Measurements from ENCODE around the gene RIPK3.
A peak's percentile ranks its signal among the peaks of the same experiment; 100 is the strongest.
"Not testable (repeated sequence)": the region's sequence is repeated elsewhere in the genome, so short reads cannot be mapped to it uniquely, and the experiment has no call there.

RIPK3 gene

DNA sequence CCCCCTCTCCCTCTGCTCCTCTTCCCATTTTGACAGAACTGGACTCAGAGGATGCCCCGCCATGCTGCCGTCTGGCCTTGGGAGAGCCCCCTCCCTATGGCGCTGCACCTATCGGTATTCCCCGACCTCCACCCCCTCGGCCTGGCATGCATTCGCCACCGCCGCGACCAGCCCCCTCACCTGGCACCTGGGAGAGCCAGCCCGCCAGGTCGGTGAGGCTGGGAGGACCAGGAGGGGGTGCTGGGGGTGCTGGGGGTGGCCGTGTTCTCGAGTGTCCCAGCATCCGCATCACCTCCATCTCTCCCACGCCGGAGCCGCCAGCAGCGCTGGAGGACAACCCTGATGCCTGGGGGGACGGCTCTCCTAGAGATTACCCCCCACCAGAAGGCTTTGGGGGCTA is 29.7 kb upstream of the RIPK3 start:
- DNase-seq: no peak

DNA sequence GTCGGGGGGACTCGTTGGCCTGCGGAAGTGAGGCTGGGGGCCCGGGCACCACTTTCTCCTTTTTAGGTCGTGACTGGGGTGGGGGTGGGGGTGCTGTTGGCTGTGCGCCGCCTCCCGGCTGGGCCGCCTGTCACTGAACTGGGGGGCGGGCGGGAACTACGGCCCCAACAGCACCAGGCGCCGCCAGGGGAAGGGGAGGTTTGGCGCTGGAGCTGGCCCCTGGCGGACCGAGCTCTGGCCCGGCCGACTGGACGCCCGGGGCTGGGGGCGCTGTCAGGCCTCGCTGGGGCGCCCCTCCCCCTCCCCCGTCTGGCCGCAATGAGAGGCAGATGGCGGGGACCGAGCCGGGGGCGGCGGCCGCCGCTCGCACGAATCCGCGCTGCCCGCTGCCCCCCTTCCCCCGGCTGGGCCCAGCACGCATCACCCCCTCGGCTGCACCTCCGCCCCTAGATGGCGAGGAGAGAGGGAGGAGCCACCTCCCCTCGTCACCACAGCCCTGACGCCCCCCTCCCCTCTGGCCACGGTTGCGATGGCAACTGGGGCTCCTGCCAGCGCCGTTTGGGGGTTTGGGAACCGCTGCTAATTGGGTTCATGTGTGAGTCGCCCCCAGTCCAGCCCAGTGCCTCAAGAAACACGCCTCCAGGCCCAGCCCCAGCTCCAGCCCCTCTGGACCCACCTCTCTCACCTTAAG is 28.9 kb upstream of the RIPK3 start:
- DNase-seq: peak; percentile 54

DNA sequence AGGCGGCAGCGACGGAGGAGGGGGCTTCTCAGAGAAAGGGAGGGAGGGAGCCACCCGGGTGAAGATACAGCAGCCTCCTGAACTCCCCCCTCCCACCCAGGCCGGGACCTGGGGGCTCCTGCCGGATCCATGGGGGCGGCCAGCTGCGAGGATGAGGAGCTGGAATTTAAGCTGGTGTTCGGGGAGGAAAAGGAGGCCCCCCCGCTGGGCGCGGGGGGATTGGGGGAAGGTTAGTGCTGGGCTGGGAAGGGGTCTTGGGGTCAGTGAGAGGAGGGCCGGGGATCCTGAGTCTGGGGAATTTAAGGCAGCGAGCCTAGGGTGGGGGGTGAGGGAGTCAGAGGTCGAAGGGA is 28.4 kb upstream of the RIPK3 start:
- no peak for DNase-seq

DNA sequence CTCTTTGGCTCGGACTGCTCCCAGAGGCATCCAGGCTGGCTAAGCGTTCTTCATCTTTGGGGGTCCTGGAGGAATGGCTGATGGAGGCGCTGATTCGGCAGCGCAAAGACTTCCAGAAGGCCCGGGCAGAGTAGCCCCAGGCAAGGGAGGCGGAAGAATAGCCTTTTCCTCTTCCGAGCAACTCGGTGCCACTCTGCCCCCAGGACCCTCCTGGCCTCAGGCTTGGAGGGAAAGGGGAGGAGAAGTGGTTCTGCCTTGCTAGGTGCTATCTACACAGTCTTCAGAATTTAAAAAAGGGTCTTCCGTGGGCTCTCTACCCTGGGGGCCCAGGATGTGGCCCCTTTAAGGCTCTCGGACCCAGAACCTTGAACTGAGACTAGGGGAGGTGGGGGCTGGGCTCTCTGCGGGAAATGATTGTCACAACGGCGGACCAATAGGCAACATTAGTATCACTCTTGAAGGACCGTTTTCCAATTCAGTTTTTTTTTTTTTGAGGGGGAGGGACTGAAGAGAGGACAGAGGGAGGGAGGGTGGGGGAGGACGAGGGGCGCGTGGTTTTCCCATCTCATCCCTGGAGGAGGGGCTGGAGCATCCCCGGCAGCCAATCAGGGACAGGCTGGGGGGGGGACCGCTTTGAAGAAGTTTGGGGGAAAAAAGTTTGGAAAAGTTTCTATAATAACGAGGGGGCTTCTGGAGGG is 27.9 kb upstream of the RIPK3 start, which contains the start of gene NFATC4:
Gene NFATC4 (plus strand): TSS at position 671 of the 698 bp plus-strand sequence. CDS start 157 bp downstream, outside the sequence.
- peak; percentile 88 for DNase-seq

DNA sequence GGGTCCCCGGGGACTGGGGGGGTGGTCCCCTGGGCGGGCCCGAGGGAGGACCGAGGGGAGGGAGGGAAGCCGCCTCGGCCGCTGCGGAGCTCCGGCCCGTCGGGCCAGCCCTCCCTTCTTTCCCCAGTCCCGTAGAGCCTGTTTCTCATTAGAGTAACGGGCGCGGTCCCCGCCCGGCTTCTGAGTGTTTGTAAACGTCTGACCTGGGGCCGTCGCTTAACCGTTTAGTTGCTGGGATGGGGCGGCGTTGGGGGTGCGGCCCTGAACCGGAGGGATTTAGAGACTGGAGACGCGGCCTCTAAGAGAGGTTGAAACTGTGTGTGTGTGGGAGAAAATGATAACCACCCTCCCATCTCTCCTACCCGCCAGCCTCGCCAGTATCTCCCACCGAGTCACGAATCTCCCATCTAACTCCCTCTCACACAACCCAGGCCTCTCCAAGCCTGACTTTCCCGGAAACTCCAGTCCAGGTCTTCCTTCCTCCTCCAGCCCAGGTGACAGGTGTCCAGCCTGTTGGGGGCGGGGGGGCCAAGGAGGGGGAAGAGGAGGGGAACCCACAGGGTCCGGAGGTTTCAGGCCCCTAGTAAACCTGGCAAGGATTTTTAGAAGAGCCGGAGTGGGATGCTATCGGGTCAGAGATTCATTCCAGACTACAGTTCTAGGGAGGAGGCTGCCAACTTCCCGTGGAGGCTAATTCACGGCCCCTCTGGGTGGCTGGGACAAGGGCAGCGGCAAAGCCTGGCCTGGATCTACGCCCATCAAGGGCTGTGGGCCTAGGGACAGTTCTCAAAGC is 27.1 kb upstream of the RIPK3 start:
- DNase-seq: peak; percentile 86

DNA sequence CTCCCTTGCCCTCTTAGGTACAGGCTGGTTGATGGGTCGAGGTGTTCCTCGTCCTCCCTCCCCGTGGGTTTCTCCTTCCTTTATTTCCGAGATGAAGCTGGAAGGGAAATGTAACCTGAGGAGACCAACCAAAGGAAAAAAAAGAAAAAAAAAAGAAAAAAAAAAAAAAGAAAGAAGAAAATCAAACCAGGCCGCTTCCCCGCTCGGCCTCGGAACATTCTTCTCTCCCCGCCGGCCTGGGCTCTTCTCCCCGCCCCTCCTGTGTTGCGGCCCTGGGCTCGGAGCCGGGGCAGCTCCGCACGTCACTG is 26.6 kb upstream of the RIPK3 start:
- DNase-seq: no peak

DNA sequence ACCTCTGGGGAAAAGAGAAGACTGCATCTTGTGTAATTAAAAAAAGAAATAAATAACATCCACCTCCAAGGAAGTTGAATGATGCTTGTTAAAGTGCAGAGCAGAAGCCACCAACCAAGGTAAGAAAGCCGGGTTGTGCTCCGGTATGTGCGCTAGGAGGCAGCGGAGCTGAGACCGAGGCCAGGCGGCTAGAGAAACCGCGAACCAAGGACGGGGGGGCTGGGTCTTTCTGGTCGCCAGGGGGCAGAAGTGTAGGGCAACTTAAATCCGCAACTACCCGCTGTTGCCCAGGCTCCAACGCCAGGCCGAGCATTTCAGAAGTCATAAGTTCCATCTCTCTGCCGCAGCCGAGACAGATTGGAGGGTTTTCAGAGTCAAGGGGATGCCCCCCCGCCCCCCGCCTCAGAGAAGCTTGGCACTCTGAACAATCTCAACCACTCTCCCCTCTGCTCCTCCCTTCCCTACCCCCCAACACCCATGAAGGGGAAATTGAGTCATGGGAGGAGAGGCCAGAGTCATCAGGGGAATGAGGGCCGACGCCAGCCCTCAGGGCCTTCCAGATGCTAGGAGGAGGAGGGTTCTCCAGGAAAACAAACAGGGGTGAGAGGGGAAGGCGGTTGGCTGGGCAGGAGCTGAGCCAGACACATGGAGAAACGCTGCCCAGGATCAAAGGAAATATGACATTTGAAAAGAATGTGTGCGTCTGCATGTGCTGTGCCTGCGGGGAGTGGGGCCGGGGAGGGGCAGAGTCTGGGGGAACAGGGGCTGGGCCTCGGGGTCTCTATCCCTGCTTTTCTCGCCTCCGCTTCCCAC is 26.0 kb upstream of the RIPK3 start:
- DNase-seq: peak; percentile 81

DNA sequence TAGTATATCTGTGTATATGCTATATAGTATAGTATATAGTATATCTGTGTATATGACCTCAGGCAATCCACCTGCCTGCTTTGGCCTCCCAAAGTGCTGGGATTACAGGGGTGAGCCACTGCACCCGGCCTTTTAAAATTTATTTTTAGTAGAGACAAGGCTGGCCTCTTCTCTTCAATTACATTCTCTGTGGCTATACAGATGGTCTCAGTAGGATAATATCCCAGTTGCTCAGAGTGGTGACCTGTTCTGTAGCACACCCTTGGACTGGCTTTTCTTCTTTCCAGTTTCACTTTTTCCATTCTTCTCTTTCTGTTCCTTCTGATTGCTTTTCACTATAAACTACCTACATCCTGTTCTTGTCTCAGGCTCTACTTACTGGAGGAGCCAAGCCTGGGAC is 25.1 kb upstream of the RIPK3 start:
- no peak for DNase-seq

DNA sequence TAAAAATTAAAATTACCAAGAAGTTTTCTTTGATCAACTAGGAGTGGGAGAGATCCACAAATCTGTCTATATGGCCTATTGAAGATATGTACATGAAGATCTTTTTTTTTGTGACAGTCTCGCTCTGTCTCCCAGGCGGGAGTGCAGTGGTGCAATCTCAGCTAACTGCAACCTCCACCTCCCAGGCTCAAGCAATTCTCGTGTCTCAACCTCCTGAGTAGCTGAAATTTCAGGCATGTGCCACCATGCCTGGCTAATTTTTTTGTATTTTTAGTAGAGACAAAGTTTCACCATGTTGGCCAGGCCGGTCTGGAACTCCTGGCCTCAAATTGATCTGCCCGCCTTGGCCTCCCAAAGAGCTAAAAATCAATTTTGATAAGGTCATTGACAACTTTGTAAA is 23.6 kb upstream of the RIPK3 start:
- no peak for DNase-seq

DNA sequence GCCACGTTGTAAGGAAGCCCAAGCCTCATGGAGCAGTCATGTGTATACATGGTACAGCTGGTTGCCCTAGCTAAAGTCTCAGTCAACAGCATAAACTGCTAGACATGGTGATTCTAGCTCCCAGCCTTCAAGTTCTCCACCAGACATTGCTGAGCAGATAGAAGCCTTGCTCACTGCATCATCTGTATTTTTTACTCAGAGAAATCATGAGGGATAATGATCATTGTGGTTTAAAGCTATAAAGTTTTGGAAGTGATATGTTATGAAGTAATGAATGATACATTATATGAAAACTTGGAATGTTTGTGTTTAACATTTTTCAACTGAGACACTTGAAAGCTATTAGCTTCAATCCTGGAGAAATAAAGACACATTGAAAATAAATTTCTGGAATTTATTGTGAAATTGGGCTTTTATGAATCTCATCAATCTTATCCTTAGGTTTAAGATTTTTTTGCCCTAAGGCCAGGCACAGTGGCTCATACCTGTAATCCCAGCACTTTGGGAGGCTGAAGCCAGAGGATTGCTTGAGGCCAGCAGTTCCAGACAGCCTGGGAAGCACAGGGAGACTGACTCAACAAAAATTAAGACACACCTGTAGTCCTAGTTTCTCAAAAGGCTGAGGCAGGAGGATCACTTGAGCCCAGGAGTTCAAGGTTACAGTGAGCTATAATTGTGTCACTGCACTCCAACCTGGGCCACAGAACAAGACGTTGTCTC is 22.6 kb upstream of the RIPK3 start:
- no peak for DNase-seq

DNA sequence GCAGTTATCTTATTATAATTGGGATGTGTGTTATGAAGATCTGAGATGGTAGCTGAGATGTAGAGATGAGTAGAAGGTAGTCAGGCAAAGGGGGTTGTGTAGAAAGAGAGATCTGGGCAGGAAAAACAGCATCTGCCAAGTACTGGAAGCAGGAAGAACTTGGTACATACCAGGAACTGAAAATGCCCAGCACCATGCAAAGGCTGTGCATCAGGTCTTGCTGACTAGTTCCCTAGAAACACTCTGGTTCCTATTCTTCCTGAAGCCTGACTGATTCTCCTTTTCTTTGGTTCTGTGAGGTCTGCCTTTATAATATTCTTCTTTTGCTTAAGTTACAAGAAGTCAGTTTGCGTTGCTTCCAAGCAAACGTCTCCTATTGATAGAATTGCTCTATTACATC is 21.5 kb upstream of the RIPK3 start:
- DNase-seq: no peak

DNA sequence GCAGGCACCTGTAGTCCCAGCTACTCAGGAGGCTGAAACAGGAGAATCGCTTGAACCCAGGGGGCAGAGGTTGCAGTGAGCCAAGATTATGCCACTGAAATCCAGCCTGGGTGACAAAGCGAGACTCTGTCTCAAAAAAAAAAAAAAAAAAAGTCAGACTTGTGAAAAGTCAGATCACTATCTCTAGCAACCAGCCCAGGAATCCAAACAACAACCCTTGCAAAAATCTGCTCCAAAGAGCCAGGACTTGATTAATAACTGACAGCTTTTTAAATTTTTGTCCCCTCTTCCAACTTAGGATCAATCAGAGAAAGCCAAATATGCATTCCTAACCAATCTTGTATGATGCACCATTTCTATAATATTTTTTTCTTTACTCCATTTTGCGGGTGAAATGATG is 20.5 kb upstream of the RIPK3 start:
- DNase-seq: no peak

DNA sequence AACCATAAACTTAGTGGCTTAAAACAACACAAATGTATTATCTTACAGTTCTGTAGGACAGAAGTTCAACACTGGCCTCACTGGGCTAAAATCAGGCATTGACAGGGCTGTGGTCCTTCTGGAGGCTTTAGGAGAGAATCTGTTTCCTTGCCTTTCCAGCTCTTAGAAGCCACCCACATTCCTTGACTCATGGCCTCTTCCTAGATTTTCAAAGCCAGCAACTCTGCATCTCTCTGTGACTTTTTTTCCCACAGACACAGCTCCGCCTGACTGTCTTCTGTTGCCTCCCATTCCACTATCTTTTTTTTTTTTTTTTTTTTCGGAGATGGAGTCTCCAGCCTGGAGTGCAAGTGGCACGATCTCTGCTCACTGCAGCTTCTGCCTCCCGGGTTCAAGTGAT is 16.4 kb upstream of the RIPK3 start:
- no peak for DNase-seq

DNA sequence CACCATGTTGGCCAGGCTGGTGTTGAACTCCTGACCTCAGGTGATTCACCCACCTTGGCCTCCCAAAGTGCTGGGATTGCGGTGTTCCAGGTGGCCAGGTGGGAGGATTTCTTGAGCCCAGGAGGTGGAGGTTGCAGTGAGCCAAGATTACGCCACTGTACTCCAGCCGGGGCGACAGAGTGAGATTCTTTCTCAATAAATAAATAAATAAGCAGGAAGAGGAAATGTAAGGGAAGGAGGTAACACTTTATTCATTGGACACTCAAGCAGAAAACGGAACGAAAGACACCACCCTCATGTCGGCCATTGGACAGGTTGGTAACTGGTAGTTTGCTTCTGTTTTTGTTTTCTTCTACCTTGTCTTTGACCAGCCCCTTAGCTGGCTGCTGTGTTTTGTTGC is 15.2 kb upstream of the RIPK3 start:
- no peak for DNase-seq

DNA sequence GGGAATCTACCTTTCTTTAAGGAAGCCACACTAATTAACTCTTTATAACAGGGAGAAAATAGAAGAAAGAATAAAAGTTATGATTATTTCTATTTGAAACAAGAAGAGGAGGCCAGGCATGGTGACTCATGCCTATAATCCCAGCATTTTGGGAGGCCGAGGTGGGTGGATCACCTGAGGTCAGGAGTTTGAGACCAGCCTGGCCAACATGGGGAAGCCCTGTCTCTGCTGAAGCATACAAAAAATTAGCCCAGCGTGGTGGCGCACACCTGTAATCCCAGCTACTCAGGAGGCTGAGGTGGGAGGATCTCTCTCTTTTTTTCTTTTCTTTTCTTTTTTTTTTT is 14.7 kb upstream of the RIPK3 start:
- DNase-seq: not testable (repeated sequence)

DNA sequence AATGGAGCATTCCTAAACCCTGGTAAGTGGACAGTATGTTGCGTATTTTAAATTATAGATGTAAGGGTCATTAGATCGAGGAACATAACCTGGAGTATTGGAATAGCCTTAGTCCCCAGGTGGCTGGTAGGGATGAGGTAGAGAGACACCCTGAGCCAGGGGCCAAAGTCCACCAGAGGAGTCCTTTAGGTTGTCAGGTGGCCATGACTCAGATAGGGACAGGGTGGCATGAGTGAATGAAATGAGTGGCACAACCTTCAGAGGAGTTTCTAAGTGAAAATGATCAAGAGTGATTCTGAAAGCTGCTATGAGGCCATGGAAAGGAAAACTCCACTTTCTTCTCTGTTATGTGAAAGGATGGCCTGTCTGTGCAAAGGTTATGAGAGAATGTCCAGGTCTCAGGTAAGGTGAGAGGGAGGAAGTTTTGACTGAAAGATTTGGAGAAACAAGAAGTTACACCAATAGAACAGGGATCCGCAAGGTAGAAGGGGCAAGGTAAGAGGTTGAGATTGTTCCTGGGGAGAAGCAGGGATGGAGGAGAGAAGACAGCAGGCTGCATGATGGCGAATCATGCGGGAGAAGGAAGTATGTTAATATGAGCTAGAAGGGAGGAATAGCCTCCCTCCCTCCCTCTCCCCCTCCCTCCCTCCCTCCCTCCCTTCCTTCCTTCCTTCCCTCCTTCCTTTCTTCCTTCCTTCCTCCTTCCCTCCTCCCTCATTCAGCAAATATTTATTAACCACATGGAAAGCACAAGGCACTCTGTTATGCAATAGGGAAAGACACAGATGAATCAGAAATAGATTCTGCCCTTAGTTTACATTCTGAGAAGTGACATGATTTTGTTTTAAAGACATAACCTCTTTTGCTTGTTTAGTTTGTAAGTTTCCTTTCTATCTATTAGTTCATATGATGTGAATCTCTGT is 14.0 kb upstream of the RIPK3 start:
- no peak for DNase-seq

DNA sequence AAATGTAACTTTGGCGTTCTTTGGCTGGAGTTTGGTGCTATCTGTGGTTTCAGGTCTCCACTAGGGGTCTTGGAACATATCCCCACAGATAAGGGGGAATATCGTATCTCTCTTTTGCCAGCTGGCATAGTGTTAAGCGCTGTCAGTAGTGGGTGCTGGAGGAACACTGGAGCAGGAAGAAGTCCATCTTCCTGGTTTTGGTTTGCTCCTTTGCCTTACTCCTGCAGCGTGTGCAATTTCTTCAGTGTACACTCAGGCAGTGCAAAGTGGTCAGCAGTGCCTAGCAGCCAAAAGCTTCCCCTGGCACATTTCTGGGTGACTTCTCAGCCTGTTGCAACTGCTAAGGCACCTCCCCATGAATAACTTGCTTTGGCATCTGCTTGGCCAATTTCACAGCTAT is 11.7 kb upstream of the RIPK3 start:
- DNase-seq: no peak

DNA sequence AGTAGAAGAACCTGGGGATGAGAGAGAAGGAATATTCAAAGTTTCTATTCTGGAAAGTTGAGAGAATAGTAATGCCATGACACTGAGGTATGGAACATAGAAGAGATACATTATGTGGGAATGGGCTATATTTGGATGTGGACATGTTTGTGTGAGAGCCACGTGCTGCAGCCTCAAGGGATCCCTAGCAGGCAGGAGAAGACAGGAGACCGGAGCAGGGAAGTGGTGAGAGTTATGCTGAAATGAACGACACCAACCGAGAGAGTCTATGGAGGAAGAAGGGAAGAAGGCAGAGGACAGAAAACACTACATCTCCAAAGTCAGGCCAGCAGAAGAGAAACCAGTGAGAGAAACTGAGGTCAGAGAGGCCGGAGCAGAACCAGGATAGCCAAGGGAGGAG is 10.0 kb upstream of the RIPK3 start:
- no peak for DNase-seq

DNA sequence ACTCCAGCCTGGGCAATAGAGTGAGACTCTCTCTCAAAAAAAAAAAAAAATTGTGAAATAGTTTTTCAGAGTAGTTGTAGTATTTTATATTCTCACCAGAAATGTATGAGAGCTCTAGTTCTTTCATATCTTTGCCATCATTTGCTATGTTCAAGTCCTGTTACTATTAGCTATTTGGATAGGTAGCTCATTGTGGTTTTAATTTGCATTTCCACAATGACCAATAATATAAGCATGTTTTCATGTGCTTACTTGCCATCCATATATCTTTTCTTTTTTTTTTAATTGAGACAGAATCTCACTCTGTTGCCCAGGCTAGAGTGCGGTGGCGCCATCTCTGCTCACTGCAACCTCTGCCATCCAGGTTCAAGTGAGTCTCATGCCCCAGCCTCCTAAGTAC is 8.4 kb upstream of the RIPK3 start:
- DNase-seq: no peak

DNA sequence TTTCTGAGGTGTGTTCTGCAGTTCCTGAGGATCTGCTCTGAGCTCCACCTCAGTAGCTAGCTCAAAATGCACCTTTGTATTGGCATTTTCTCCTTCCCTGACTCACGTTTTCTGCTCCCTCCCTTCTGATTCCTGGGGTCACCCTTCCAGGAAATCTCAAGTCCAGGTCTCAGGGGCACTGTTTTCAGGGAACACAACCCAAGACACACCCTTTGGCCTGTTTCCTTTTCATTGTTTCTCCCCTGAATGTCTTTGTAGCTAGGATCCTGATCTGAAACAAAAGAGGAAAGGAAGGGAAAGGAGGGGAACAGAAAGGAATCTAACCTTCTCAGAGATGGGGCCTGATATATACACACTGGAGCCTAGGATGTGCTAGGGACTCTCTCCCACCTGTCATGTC is 7.3 kb upstream of the RIPK3 start:
- DNase-seq: no peak

DNA sequence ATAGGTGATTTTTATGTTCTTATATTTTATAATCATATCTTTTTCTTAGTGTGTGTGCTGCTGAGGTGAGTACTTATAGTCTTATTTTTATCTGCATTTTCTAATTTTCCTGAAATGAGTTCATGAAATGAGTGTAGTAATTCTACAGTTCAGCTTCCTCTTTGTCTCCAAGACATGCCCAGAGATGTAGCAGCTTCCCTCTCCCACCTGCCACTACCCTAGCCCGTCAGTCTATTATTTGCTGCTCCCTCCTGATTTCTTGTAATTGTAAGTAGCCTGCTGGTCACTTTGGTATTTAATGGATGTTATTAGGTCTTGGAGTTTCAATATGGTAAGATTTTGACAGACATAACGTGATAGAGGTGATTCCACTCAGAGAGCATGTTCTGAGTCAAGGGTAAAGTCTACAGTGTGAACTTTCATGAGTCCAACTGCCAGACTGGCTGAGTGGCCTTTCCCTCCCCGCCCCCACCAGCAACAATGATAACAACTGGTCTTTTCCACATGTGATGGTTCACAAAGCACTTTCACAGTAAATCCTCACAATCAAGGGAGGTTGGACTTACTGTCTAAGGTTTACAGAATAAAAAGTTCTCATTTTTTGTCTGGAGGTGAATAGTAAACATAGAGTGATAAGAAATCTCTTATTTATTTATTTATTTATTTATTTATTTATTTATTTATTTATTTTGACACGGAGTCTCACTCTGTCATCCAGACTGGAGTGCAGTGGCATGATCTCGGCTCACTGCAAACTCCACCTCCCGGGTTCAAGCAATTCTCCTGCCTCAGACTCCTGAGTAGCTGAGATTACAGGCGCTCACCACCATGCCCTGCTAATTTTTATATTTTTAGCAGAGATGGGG is 4.2 kb upstream of the RIPK3 start:
- DNase-seq: no peak

Data from amniotic stem cell (primary cell).